ENCODE results near the gene PACRG. TPM values are rescaled to one million over a fixed set of nuclear protein-coding genes. Genes with fewer than 3 reads are reported as not detected.

PACRG gene
- total and polyA plus RNA-seq, 2 experiments from 2014 or later: 0.17 to 0.68 TPM

- TF ChIP-seq ETS1 (IDR thresholded peaks at IDR 0.05) (no peak), EZH2 (IDR thresholded peaks at IDR 0.05; ENCODE audit: low read depth, unreplicated experiment) (no peak), JUNB (IDR thresholded peaks at IDR 0.05; ENCODE audit: unreplicated experiment) (no peak), ZNF114 (CRISPR knock-in tag; IDR thresholded peaks at IDR 0.05) (no peak)
Measured at GRCh38 chr6:163149279-163149848, 421.6 kb downstream of the PACRG start (continued).

GRCh38 chr6:163151212-163151611 is 423.4 kb downstream of the PACRG start:
- Histone ChIP-seq H3K4me3 (no peak overlapping the region), H3K27ac (ENCODE audit: low read depth) (no peak overlapping the region), H3K4me2 (no peak overlapping the region), H3K4me1 (ENCODE audit: insufficient read depth) (no peaks in the 10 kb centered on the region), H3F3A (replicated peaks; ENCODE audit: low read depth) (no peaks in the 10 kb centered on the region), H3K9me2 (ENCODE audit: insufficient read depth) (0 out of 2 replicates have a peak, but pooled peaks cover 4% of the 10 kb centered on the region), H2AFZ (no peak overlapping the region), H3K36me3 (ENCODE audit: insufficient read depth) (no peaks in the 10 kb centered on the region), H4K20me1 (replicated peaks; ENCODE audit: insufficient read depth) (no peaks in the 10 kb centered on the region), H3K79me2 (replicated peaks; ENCODE audit: insufficient read depth) (no peaks in the 10 kb centered on the region), H3K27me3 (ENCODE audit: insufficient read depth) (no peaks in the 10 kb centered on the region)
- peak; percentile 30 for DNase-seq (ENCODE audit: low spot score)
- Mint-ChIP-seq H3K4me1 (peaks cover 4% of the 10 kb centered on the region), H3K27ac (no peak overlapping the region), H3K9me3 (no peaks in the 10 kb centered on the region), H3K27me3 (ENCODE audit: insufficient read depth, low read depth, poor library complexity) (peaks cover 3% of the 10 kb centered on the region), H3K36me3 (ENCODE audit: low read depth) (no peaks in the 10 kb centered on the region), H3K4me3 (no peak overlapping the region)
- no peak for TF ChIP-seq EZH2 (IDR thresholded peaks at IDR 0.05; ENCODE audit: low read depth, unreplicated experiment)
- ATAC-seq: no peak

GRCh38 chr6:163152701-163153100 is 424.9 kb downstream of the PACRG start:
- no peaks in the 10 kb centered on the region for H3F3A ChIP-seq (replicated peaks; ENCODE audit: low read depth)
- no peaks in the 10 kb centered on the region for H3K9me3 Mint-ChIP-seq
- H3K27ac ChIP-seq (ENCODE audit: low read depth): no peak overlapping the region
- no peaks in the 10 kb centered on the region for H3K9me2 ChIP-seq (ENCODE audit: insufficient read depth)
- H4K20me1 ChIP-seq (replicated peaks; ENCODE audit: insufficient read depth): no peaks in the 10 kb centered on the region
- no peak for ATAC-seq
- no peaks in the 10 kb centered on the region for H3K36me3 ChIP-seq (ENCODE audit: insufficient read depth)
- H3K27ac Mint-ChIP-seq: no peak overlapping the region
- peaks cover 3% of the 10 kb centered on the region for H3K27me3 Mint-ChIP-seq (ENCODE audit: insufficient read depth, low read depth, poor library complexity)
- H2AFZ ChIP-seq: no peak overlapping the region
- no peak overlapping the region for H3K4me3 ChIP-seq
- no peaks in the 10 kb centered on the region for H3K27me3 ChIP-seq (ENCODE audit: insufficient read depth)
- H3K36me3 Mint-ChIP-seq (ENCODE audit: low read depth): no peaks in the 10 kb centered on the region
- peaks cover 4% of the 10 kb centered on the region for H3K4me1 Mint-ChIP-seq
- H3K79me2 ChIP-seq (replicated peaks; ENCODE audit: insufficient read depth): no peaks in the 10 kb centered on the region
- DNase-seq (ENCODE audit: low spot score): no peak
- H3K4me3 Mint-ChIP-seq: no peak overlapping the region
- H3K4me1 ChIP-seq (ENCODE audit: insufficient read depth): no peaks in the 10 kb centered on the region
- TF ChIP-seq CTCF (conservative IDR thresholded peaks at IDR 0.05; ENCODE audit: low read depth in 2 of 2): no peak
- no peak for TF ChIP-seq POLR2AphosphoS5 (IDR thresholded peaks at IDR 0.05; ENCODE audit: low read depth)
- no peak for TF ChIP-seq JUNB (IDR thresholded peaks at IDR 0.05; ENCODE audit: unreplicated experiment)
- no peak for TF ChIP-seq NANOG (IDR thresholded peaks at IDR 0.05; ENCODE audit: borderline replicate concordance)
- no peak for TF ChIP-seq ZNF114 (CRISPR knock-in tag; IDR thresholded peaks at IDR 0.05)
- no peak for TF ChIP-seq ETS1 (IDR thresholded peaks at IDR 0.05)
- no peak for TF ChIP-seq EZH2phosphoT487 (IDR thresholded peaks at IDR 0.05; ENCODE audit: unreplicated experiment)
- no peak for TF ChIP-seq REST (IDR thresholded peaks at IDR 0.05; ENCODE audit: unreplicated experiment)
- no peak for TF ChIP-seq EZH2 (IDR thresholded peaks at IDR 0.05; ENCODE audit: low read depth, unreplicated experiment)
- no peak overlapping the region for H3K4me2 ChIP-seq
